Stimulated activated CD4-positive, alpha-beta T cell treated with anti-CD3 and anti-CD28 coated beads, Interleukin-4, amount 100 ng/mL, for 24 hours (primary cell): ENCODE measurements around the gene OTUD1.

Source experiments
- DNase-seq: peaks from one replicate; pipeline ENCODE4 v3.0.0-alpha.2; 2020

Gene OTUD1

DNA sequence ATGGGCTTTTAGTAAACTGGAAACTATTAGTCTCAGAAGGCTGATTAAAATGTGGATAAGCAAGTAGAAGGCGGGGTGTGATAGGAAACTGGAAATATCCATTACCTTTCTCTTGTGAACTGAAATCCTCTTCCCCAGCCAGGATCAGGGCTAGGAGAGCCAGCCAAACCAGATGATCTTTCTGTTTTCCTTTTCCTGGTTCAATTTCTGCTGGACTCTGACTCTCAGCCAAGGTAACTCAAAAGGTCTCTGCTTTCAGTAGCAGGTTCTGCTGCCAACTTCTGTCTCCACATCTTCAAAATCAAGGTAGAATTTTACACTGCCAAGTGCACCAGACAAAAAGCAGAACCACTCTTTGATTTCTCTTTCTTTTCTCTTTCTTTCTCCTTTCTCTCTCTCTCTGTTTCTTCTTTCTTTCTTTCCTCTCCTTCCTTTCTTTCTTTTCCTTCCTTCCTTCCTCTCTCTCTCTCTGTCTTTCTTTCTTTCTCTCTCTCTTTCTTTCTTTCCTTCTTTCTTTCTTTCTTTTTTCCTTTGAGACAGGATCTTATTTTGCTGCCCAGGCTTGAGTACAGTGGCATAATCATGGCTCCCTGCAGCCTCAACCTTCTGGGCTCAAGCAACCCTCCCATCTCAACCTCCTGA is 30.8 kb downstream of the OTUD1 start:
- DNase-seq, result no peak

DNA sequence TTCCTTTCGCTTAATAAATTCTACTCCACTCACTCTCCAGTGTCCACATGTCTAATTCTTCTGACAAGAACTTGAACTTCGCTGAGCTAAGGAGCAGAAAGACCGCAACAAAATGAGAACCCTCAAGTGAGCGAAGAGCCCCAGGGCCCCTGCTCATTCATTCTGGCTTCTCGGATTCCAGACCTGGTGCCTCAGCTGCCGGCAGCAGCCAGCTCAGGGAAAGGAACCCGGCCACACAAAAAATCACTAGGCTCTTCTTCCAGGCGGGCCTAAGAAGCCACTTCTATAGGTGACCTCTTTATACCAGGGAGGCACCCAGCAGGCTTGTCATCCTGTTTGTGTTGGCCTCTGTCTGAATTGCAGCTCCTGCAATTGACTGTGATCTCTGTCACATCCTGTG is 33.3 kb downstream of the OTUD1 start:
- no peak for DNase-seq

DNA sequence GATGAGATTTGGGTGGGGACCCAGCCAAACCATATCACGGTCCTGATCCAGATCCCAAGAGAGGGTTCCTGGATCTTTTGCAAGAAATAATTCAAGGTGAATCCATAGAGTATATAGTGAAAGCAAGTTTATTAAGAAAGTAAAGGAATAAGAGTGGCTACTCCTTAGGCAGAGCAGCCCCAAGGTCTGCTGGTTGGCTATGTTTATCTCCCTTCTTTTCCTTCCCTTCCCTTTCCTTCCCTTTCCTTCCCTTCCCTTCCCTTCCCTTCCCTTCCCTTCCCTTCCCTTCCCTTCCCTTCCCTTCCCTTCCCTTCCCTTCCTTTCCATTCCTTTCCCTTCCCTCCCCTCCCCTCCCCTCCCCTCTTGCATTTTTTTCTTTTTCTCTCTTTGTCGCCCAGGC is 35.2 kb downstream of the OTUD1 start:
- DNase-seq, result no peak

DNA sequence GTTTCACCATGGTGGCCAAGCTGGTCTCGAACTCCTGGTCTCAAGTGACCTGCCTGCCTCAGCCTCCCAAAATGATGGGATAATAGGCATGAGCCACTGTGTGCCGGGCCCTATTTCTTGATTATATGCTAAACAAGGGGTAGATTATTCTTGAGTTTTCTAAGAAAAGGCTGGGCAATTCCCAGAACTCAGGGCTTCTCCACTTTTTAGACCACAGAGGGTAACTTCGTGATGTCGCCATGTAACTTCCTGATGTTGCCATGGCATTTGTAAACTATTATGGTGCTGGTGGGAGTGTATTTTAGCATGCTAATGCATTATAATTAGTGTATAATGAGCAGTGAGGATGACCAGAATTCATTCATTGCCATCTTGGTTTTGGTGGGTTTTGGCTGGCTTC is 35.8 kb downstream of the OTUD1 start:
- no peak for DNase-seq

DNA sequence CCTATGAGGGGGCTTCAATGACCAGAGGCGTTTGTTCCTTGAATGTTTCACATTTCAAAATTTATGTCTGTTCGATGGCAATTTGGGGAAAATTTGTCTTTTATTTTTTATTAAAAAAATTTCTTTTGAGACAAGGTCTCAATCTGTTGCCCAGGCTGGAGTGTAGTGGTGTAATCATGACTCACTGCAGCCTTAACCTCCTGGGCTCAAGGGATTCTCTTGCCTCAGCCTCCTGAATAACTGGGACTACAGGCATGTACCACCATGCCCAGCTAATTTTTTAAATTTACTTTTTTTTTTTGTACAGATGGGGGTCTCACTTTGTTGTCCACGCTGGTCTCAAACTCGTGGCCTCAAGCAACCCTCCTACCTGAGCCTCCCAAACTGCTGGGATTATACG is 39.7 kb downstream of the OTUD1 start:
- no peak for DNase-seq

DNA sequence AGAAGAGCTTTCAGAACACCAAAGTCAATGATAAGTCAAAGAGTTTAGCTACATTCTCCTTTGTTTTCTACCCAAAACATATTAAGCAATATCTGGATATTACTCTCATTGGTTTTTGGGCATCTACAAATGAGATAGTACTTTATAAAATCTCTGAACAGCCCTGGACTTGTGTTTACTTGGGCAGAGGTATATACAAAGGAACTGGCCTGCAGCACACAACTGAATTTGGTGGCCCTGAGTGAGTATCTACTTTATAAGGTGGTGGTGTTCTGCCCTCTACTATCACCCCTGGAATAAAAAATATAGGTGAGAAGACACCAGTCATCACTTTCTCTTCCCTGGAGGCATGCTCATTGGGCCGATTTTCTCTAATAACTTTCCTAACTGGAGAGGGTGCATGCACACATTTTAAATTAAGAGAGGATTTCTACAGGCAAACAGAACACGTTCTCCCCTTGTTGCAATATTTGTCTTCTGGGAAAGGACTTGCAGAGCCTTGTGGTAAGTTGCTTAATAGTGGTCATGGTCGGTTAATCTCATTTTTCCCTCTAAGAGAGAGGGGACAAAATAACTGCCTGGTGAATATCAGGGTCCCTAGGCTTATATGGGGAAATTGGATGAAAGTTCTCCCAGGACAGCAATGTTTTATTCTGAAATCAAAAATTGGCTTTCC is 41.1 kb downstream of the OTUD1 start:
- no peak for DNase-seq

DNA sequence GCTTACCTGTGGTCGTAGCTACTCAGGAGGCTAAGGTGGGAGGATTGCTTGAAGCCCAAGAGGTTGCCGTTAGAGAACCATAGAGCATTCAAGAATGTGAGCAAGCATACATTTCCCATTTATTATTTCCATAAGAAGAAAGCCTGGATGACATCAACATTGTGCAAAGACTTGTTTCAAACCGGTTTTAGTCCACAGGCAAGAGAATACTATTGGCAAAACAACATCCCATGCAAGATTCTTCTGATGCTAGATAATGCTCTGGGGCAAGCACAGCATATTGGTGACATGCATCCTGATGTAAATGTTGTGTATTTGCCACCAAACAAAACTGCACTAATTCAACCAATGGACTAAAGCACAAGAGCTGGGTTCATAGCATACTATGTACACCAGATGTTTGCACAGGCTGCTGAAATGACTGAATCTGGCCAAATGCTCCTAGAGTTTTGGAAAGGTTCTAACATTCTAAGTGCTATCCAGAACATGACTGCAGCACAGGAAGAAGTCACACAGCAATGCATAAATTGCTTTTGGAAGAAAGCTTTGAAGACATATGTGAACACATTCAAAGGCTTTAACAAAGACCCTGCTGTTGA is 42.6 kb downstream of the OTUD1 start:
- no peak for DNase-seq

DNA sequence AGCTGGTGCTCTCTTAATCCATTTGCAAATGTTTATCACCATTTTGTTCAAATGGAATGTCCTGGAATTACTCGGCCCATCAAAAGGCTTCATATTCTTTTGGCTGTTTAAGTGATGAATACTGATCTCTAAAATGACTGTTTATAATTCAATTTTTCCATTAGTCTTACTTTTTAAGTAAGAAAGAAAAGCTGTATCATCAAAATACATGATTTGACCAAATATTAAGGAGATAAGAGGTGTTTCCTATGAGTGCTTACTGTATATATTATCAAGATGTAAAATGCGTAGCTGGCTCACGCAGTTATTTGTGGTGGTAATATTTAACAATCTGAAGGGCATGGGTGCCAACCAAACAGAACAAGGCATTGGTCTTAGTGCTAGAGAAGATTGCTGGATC is 51.2 kb downstream of the OTUD1 start:
- no peak for DNase-seq
